Esophagus muscularis mucosa (tissue), 4 donors: ENCODE results near the gene MRGPRF. TPM values are rescaled to one million over a fixed set of nuclear protein-coding genes. Genes with fewer than 3 reads are reported as not detected.
A peak's percentile ranks its signal among the peaks of the same experiment; 100 is the strongest.

Experiments
- DNase-seq: peaks from one replicate; pipeline ENCODE4 v3.0.0-alpha.2; 2017; ENCODE audit errors: extremely low spot score
- H3K27ac ChIP-seq, 4 donors: fragments of 200-600 bp; sonication (generic); replicated peaks in 1 of 4; 1 replicate in 3 of 4; 2 replicates in 1 of 4; pipeline ENCODE4 v1.5.1; 2016 to 2019; ENCODE audit warnings: mild to moderate bottlenecking in 1 of 4
- H3K27me3 ChIP-seq, 4 donors: fragments of 200-600 bp; sonication (generic); one replicate each; pipeline versions ENCODE4 v1.5.1 to v1.6.0; 2016 to 2019
- H3K36me3 ChIP-seq, 4 donors: fragments of 200-600 bp; sonication (generic); one replicate each; pipeline ENCODE4 v1.5.1; 2016 to 2019
- H3K4me1 ChIP-seq, 4 donors: fragments of 200-600 bp; sonication (generic); one replicate each; pipeline ENCODE4 v1.5.1; 2016 to 2019
- H3K4me3 ChIP-seq, 4 donors: fragments of 200-600 bp; sonication (generic); 1 replicate in 2 of 4; 2 replicates in 2 of 4; pipeline ENCODE4 v1.5.1; 2016 to 2019; ENCODE audit warnings: mild to moderate bottlenecking in 4 of 4, moderate library complexity in 1 of 4
- H3K9me3 ChIP-seq, 4 donors: fragments of 200-600 bp; sonication (generic); 1 replicate in 3 of 4; 2 replicates in 1 of 4; pipeline ENCODE4 v1.5.1; 2016 to 2019
- EP300 ChIP-seq: sonication (generic); formaldehyde crosslinking; IDR thresholded peaks from one replicate; pipeline ENCODE4 v1.6.1; 2017; ENCODE audit warnings: antibody characterized with exemption
- POLR2A ChIP-seq: fragments of 450-650 bp; IDR thresholded peaks from one replicate; pipeline ENCODE4 v1.6.1; 2017; ENCODE audit warnings: antibody characterized with exemption, moderate library complexity, mild to moderate bottlenecking, low read depth
- POLR2AphosphoS5 ChIP-seq, 2 donors: sonication (generic); formaldehyde crosslinking; IDR thresholded peaks; one replicate each; pipeline ENCODE4 v1.6.1; 2017; ENCODE audit warnings: antibody characterized with exemption in 2 of 2
- WGBS: methylation state at CpG from one replicate; pipeline ENCODE4 v1.1.5; 2018; 5-methylcytosine and 5-hydroxymethylcytosine counted together
- intact Hi-C: fragments of 100-400 bp; cut with DNase I; formaldehyde crosslinking; loops from one replicate; pipeline ENCODE4 v1.15.1; 2023
- total RNA-seq, 4 donors: library from RNA; depleted of rRNA; stranded (reverse); fragments of >200 nt; gene quantifications; one replicate each; pipeline versions ENCODE4 v1.1.0 to v1.2.1, GENCODE V29; 2016
- TF ChIP-seq, protein P1 (sequence below), 3 experiments: fragments of 200-600 bp in 2 of 3; fragments of 450-650 bp in 1 of 3; sonication (generic) in 2 of 3; IDR thresholded peaks; one replicate each; pipeline ENCODE4 v1.5.1; 2017 to 2019; ENCODE audit warnings: antibody characterized with exemption in 3 of 3, mild to moderate bottlenecking in 2 of 3, moderate library complexity in 1 of 3

MRGPRF gene
- total RNA-seq, 4 donors from 2014 or later, result 77.9 to 206 (median 126) TPM

DNA sequence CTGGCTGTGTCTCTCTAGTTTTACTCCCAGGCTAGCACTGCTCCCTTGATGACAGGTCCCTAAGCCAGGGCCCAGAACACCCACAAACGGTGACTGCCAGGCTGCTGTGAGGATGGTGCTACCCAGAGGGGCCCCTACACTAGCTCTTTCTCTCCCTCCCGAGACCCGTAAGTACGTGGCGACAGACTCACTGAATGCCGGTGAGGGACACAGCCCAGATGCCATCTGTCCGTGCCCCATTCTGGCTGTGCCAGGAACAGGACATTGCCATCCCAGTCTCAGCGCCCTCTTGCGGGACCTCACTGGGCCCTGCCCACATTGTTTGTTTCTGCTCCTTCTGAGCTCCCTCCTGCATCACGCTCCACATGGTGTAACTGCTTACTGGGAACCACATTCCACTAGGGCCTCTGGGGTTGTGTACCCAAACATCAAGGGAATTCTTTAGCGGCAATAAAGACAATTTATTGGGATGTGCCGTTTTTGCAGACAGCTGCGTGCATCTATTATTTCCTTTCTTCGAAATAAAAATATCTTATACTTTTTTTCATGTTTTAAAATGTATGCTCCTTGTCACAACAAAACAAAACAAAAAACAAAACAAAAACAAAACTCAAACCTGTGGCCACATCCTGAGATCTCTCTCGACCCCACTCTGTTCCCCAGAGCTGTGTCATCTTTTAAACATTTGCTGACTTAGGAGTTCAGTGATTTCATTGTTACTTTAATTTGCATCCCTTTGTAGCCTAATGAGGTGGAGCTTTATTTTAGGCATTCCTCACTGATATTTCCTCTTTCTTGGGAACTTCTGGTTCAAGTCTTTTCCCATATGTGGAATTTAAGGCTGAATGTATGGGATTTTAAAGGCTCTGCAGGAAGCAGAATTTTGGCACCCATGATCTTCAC is 31.3 kb upstream of the MRGPRF start:
- no peak overlapping the region for H3K4me3 ChIP-seq
- WGBS, result 47% methylated on average over 14 of the region's 15 CpGs
- no peaks in the 10 kb centered on the region for H3K27me3 ChIP-seq
- no peaks in the 10 kb centered on the region for H3K9me3 ChIP-seq
- H3K27ac ChIP-seq, result peak overlapping the region; percentile 35 to 67 (median 60)
- H3K36me3 ChIP-seq, result no peaks in the 10 kb centered on the region
- peaks cover 11 to 29% (median 23%) of the 10 kb centered on the region in 4 donors for H3K4me1 ChIP-seq
- DNase-seq, result no peak
- intact Hi-C loops, result no loop called here
- TF ChIP-seq, protein P1, sequence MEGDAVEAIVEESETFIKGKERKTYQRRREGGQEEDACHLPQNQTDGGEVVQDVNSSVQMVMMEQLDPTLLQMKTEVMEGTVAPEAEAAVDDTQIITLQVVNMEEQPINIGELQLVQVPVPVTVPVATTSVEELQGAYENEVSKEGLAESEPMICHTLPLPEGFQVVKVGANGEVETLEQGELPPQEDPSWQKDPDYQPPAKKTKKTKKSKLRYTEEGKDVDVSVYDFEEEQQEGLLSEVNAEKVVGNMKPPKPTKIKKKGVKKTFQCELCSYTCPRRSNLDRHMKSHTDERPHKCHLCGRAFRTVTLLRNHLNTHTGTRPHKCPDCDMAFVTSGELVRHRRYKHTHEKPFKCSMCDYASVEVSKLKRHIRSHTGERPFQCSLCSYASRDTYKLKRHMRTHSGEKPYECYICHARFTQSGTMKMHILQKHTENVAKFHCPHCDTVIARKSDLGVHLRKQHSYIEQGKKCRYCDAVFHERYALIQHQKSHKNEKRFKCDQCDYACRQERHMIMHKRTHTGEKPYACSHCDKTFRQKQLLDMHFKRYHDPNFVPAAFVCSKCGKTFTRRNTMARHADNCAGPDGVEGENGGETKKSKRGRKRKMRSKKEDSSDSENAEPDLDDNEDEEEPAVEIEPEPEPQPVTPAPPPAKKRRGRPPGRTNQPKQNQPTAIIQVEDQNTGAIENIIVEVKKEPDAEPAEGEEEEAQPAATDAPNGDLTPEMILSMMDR (IDR thresholded peaks at IDR 0.05), result peak; percentile 37 to 61 (median 51)
- TF ChIP-seq POLR2AphosphoS5 (IDR thresholded peaks at IDR 0.05), result peak; percentile 66
- TF ChIP-seq EP300, result no peak
- no peak for TF ChIP-seq POLR2A

DNA sequence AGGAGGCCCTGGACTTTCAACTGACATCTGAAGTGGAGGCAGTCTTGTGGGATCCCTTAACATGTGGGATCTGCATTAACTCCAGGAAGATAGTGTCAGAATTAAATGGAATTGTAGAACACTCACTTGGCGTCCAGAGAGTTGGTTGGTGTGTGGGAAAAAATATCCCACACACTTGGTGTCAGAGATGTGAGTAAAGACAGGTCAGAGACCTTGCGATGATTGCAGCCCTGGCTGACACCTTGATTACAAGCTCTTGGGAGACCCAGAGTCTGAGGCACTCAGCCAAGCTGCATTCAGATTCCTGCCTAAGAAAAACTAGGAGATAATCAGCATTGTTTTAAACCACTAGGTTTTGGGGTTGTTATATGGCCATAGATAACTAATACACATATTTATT is 28.5 kb upstream of the MRGPRF start:
- Histone ChIP-seq H3K4me3 (no peak overlapping the region), H3K27ac (no peak overlapping the region), H3K27me3 (no peaks in the 10 kb centered on the region), H3K36me3 (no peaks in the 10 kb centered on the region), H3K9me3 (no peaks in the 10 kb centered on the region), H3K4me1 (peaks cover 4 to 20% (median 17%) of the 10 kb centered on the region in 4 donors)
- TF ChIP-seq EP300 (no peak), POLR2A (no peak), POLR2AphosphoS5 (IDR thresholded peaks at IDR 0.05) (no peak)
- TF ChIP-seq, protein P1 (IDR thresholded peaks at IDR 0.05), result no peak
- intact Hi-C loops, result no loop called here
- WGBS, result 65% methylated on average over 2 of the region's 2 CpGs
- DNase-seq, result no peak

- Histone ChIP-seq H3K9me3 (no peaks in the 10 kb centered on the region), H3K27ac (no peak overlapping the region), H3K36me3 (no peaks in the 10 kb centered on the region), H3K27me3 (no peaks in the 10 kb centered on the region), H3K4me3 (no peak overlapping the region), H3K4me1 (peaks cover 8 to 28% (median 24%) of the 10 kb centered on the region in 4 donors)
- intact Hi-C loops, result no loop called here
- WGBS, result 82% methylated on average over 4 of the region's 4 CpGs
- DNase-seq, result no peak
- TF ChIP-seq, protein P1 (IDR thresholded peaks at IDR 0.05), result no peak
- TF ChIP-seq POLR2AphosphoS5 (IDR thresholded peaks at IDR 0.05), result no peak
- TF ChIP-seq POLR2A, result no peak
- no peak for TF ChIP-seq EP300
Measured at GRCh38 chr11:69040581-69041260, 27.7 kb upstream of the MRGPRF start.

DNA sequence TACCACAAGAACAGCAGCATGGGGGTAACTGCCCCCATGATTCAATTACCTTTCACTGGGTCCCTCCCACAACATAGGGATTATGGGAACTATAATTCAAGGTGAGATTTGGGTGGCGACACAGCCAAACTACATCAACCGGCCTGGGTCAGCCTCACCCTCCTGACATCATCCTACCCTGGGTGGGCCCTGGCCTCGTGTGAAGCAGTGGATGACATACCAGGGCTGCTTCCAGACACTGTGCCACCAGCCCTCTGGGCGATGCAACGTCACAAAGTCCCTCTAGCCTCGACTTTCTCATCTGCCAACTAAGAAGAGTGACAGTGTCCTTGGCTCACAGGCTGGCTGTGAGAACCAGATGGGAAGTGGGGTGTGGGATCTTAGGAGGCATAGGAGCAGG is 27.0 kb upstream of the MRGPRF start:
- no peaks in the 10 kb centered on the region for H3K9me3 ChIP-seq
- TF ChIP-seq POLR2A (no peak), POLR2AphosphoS5 (IDR thresholded peaks at IDR 0.05) (no peak), EP300 (no peak)
- TF ChIP-seq, protein P1 (IDR thresholded peaks at IDR 0.05), result no peak
- WGBS, result 84% methylated on average over 4 of the region's 6 CpGs
- H3K4me1 ChIP-seq, result peaks cover 11 to 35% (median 30%) of the 10 kb centered on the region in 4 donors
- no peak overlapping the region for H3K4me3 ChIP-seq
- intact Hi-C loops, result no loop called here
- no peak for DNase-seq
- H3K27me3 ChIP-seq, result no peaks in the 10 kb centered on the region
- no peak overlapping the region for H3K27ac ChIP-seq
- H3K36me3 ChIP-seq, result no peaks in the 10 kb centered on the region
